Mesenchymal stem cell (in vitro differentiated cells and primary cell): ENCODE measurements around the gene PRR35.

ENCODE experiments used
- DNase-seq: peaks from one replicate; pipeline ENCODE4 v3.0.0-alpha.2; 2013
- H2AFZ ChIP-seq: one replicate; pipeline ENCODE4 v1.6.1; 2013; ENCODE audit warnings: low read depth, mild to moderate bottlenecking, control low read depth, inconsistent platforms, low read length, moderate library complexity
- H2AK5ac ChIP-seq: 2 replicates; pipeline ENCODE4 v1.6.1; 2013; ENCODE audit warnings: low read length, moderate library complexity, mild to moderate bottlenecking, inconsistent platforms; ENCODE audit not compliant: severe bottlenecking
- H2BK120ac ChIP-seq: one replicate; pipeline ENCODE4 v1.6.1; 2013; ENCODE audit warnings: low read depth, mild to moderate bottlenecking, inconsistent platforms, low read length, moderate library complexity
- H2BK12ac ChIP-seq, 2 experiments: one replicate each; pipeline ENCODE4 v1.6.1; 2013; ENCODE audit warnings: inconsistent platforms in 2 of 2, low read length in 2 of 2, mild to moderate bottlenecking in 2 of 2, moderate library complexity in 2 of 2, control low read depth in 1 of 2
- H2BK15ac ChIP-seq: one replicate; pipeline ENCODE4 v1.6.1; 2013; ENCODE audit warnings: mild to moderate bottlenecking, low read depth, inconsistent platforms; ENCODE audit not compliant: poor library complexity, severe bottlenecking
- H2BK5ac ChIP-seq: 2 replicates; pipeline ENCODE4 v1.6.1; 2013; ENCODE audit warnings: low read depth, mild to moderate bottlenecking, low read length, control low read depth, inconsistent platforms; ENCODE audit not compliant: poor library complexity, severe bottlenecking
- H3K14ac ChIP-seq, 2 experiments: one replicate each; pipeline ENCODE4 v1.6.1; 2013; ENCODE audit warnings: inconsistent platforms in 2 of 2, low read length in 2 of 2, control low read depth in 1 of 2, mild to moderate bottlenecking in 1 of 2, moderate library complexity in 1 of 2
- H3K18ac ChIP-seq, 2 experiments: one replicate each; pipeline ENCODE4 v1.6.1; 2013; ENCODE audit warnings: inconsistent platforms in 2 of 2, low read length in 2 of 2, control low read depth in 1 of 2, low read depth in 1 of 2, mild to moderate bottlenecking in 1 of 2
- H3K23ac ChIP-seq, 2 experiments: one replicate each; pipeline ENCODE4 v1.6.1; 2013; ENCODE audit warnings: inconsistent platforms in 2 of 2, low read length in 2 of 2, mild to moderate bottlenecking in 2 of 2, moderate library complexity in 2 of 2, control low read depth in 1 of 2
- H3K27ac ChIP-seq: 2 replicates; pipeline ENCODE4 v1.5.1; 2013; ENCODE audit warnings: mild to moderate bottlenecking, moderate library complexity, low read length, control low read depth, inconsistent platforms; ENCODE audit not compliant: poor library complexity, severe bottlenecking
- H3K27me3 ChIP-seq, 2 experiments: 2 replicates each; pipeline versions ENCODE4 v1.6.1 to v1.7.0; 2013; ENCODE audit warnings: low read length in 2 of 2, mild to moderate bottlenecking in 2 of 2, moderate library complexity in 2 of 2, control low read depth in 1 of 2, inconsistent platforms in 1 of 2; ENCODE audit not compliant: control insufficient read depth in 1 of 2, insufficient read depth in 1 of 2
- H3K36me3 ChIP-seq, 2 experiments: 2 replicates each; pipeline versions ENCODE4 v1.6.1 to v1.7.0; 2013; ENCODE audit warnings: low read length in 2 of 2, control low read depth in 1 of 2, inconsistent platforms in 1 of 2, low read depth in 1 of 2, mild to moderate bottlenecking in 1 of 2; ENCODE audit not compliant: insufficient read depth in 2 of 2, control insufficient read depth in 1 of 2
- H3K4ac ChIP-seq, 2 experiments: one replicate each; pipeline ENCODE4 v1.6.1; 2013; ENCODE audit warnings: inconsistent platforms in 2 of 2, low read length in 2 of 2, mild to moderate bottlenecking in 2 of 2, moderate library complexity in 2 of 2, control low read depth in 1 of 2, low read depth in 1 of 2
- H3K4me1 ChIP-seq: 2 replicates; pipeline ENCODE4 v1.6.1; 2013; ENCODE audit warnings: low read depth, low read length, control low read depth; ENCODE audit not compliant: control insufficient read depth, insufficient read depth
- H3K4me2 ChIP-seq: 2 replicates; pipeline ENCODE4 v1.6.1; 2013; ENCODE audit warnings: low read length, mild to moderate bottlenecking, inconsistent platforms; ENCODE audit not compliant: poor library complexity, severe bottlenecking
- H3K4me3 ChIP-seq, 2 experiments: 2 replicates each; pipeline versions ENCODE4 v1.5.1 to v1.7.0; 2013; ENCODE audit warnings: low read length in 2 of 2, mild to moderate bottlenecking in 2 of 2, control low read depth in 1 of 2, low read depth in 1 of 2; ENCODE audit not compliant: insufficient read depth in 1 of 2
- H3K79me1 ChIP-seq: replicated peaks from 2 replicates; pipeline ENCODE4 v1.6.1; 2013; ENCODE audit warnings: mild to moderate bottlenecking, control low read depth, low read length, inconsistent platforms; ENCODE audit not compliant: poor library complexity, severe bottlenecking
- H3K9ac ChIP-seq: 2 replicates; pipeline ENCODE4 v1.7.0; 2013; ENCODE audit warnings: mild to moderate bottlenecking, low read length, moderate library complexity
- H3K9me3 ChIP-seq: 2 replicates; pipeline ENCODE4 v1.7.0; 2013; ENCODE audit warnings: mild to moderate bottlenecking, low read length; ENCODE audit not compliant: control insufficient read depth
- H4K8ac ChIP-seq: one replicate; pipeline ENCODE4 v1.6.1; 2013; ENCODE audit warnings: inconsistent platforms, mild to moderate bottlenecking, low read length, moderate library complexity
- H4K91ac ChIP-seq: one replicate; pipeline ENCODE4 v1.6.1; 2013; ENCODE audit warnings: mild to moderate bottlenecking, low read length, inconsistent platforms
- WGBS: methylation state at CpG from one replicate; pipeline ENCODE4 v1.1.7; 2013; ENCODE audit warnings: mixed read lengths; 5-methylcytosine and 5-hydroxymethylcytosine counted together

PRR35 gene

GRCh38 chr16:608019-608418 lies 47.8 kb downstream of the PRR35 start:
- H3K4me3 ChIP-seq, result peak overlapping the region in 1 of 2 experiments; percentile 11
- H2BK15ac ChIP-seq, result no peak overlapping the region
- H3K18ac ChIP-seq, result no peak overlapping the region
- H4K91ac ChIP-seq, result no peak overlapping the region
- H2BK120ac ChIP-seq, result no peak overlapping the region
- H3K23ac ChIP-seq, result no peak overlapping the region
- WGBS, result 84% methylated on average over 8 of the region's 10 CpGs
- peaks cover 0 to 15% of the 10 kb centered on the region in 2 experiments for H3K36me3 ChIP-seq
- no peak overlapping the region for H3K4me2 ChIP-seq
- DNase-seq, result no peak
- H3K79me1 ChIP-seq, result peaks cover 43% of the 10 kb centered on the region
- no peak overlapping the region for H2BK5ac ChIP-seq
- no peaks in the 10 kb centered on the region for H3K27me3 ChIP-seq
- no peak overlapping the region for H2AK5ac ChIP-seq
- H3K9ac ChIP-seq, result no peak overlapping the region
- no peak overlapping the region for H3K14ac ChIP-seq
- peaks cover 8% of the 10 kb centered on the region for H3K4me1 ChIP-seq
- H2BK12ac ChIP-seq, result peak overlapping the region in 1 of 2 experiments; percentile 15
- H4K8ac ChIP-seq, result no peak overlapping the region
- no peak overlapping the region for H3K27ac ChIP-seq
- no peak overlapping the region for H3K4ac ChIP-seq
- no peak overlapping the region for H2AFZ ChIP-seq
- peaks cover 4% of the 10 kb centered on the region for H3K9me3 ChIP-seq

- WGBS, result 91% methylated on average over 12 of the region's 13 CpGs
- Histone ChIP-seq H2BK12ac (no peak overlapping the region), H3K36me3 (peaks cover 0 to 23% of the 10 kb centered on the region in 2 experiments), H3K27ac (no peak overlapping the region), H3K4me1 (peaks cover 10% of the 10 kb centered on the region), H3K9ac (no peak overlapping the region), H3K23ac (no peak overlapping the region), H3K4ac (no peak overlapping the region), H2BK5ac (no peak overlapping the region), H3K79me1 (peaks cover 40% of the 10 kb centered on the region), H4K91ac (no peak overlapping the region), H4K8ac (no peak overlapping the region), H2AFZ (no peak overlapping the region), H3K27me3 (no peaks in the 10 kb centered on the region), H3K4me2 (no peak overlapping the region), H3K4me3 (no peak overlapping the region), H3K14ac (no peak overlapping the region), H2AK5ac (no peak overlapping the region), H3K9me3 (peaks cover 4% of the 10 kb centered on the region), H2BK120ac (no peak overlapping the region), H3K18ac (no peak overlapping the region), H2BK15ac (no peak overlapping the region)
- no peak for DNase-seq
These were observed 49.1 kb downstream of the PRR35 start for GRCh38 chr16:609316-609715.

DNA sequence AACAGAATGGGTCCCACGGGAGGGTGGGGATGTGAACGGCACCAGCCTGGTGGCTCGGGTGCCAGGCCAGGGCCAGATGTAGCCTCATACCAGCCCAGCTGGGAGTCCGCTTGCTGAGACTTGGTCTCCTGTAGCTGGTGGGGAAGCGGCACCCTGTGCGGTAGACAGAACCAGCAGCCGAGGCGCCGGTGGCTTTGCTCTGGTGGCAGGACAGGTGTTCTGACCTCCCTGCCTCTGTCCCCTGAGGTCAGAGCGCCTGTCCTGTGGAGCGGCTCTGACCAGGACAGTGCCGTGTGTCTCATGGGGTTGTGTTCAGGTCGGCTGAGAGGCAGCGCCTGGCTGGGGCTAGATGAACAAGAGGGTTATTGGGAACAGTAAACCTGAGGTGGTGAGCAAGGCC lies 49.8 kb downstream of the PRR35 start:
- no peak overlapping the region for H2BK5ac ChIP-seq
- no peak overlapping the region for H3K9ac ChIP-seq
- H3K4ac ChIP-seq, result no peak overlapping the region
- no peak overlapping the region for H2BK15ac ChIP-seq
- no peaks in the 10 kb centered on the region for H3K27me3 ChIP-seq
- H3K27ac ChIP-seq, result no peak overlapping the region
- WGBS, result 97% methylated on average over 14 of the region's 14 CpGs
- H3K4me2 ChIP-seq, result no peak overlapping the region
- no peak overlapping the region for H3K18ac ChIP-seq
- no peak overlapping the region for H4K91ac ChIP-seq
- no peak overlapping the region for H2BK120ac ChIP-seq
- no peak overlapping the region for H3K23ac ChIP-seq
- H3K14ac ChIP-seq, result no peak overlapping the region
- H2AK5ac ChIP-seq, result no peak overlapping the region
- no peak overlapping the region for H2BK12ac ChIP-seq
- no peak for DNase-seq
- H3K4me1 ChIP-seq, result peaks cover 10% of the 10 kb centered on the region
- H4K8ac ChIP-seq, result no peak overlapping the region
- no peak overlapping the region for H3K4me3 ChIP-seq
- H2AFZ ChIP-seq, result no peak overlapping the region
- H3K9me3 ChIP-seq, result peaks cover 3% of the 10 kb centered on the region
- peaks cover 43% of the 10 kb centered on the region for H3K79me1 ChIP-seq
- peaks cover 0 to 26% of the 10 kb centered on the region in 2 experiments for H3K36me3 ChIP-seq

GRCh38 chr16:610513-611381 lies 50.6 kb downstream of the PRR35 start:
- peak overlapping the region; percentile 40 for H3K9ac ChIP-seq
- H3K9me3 ChIP-seq, result no peaks in the 10 kb centered on the region
- no peak overlapping the region for H3K14ac ChIP-seq
- H2BK120ac ChIP-seq, result no peak overlapping the region
- no peak overlapping the region for H4K91ac ChIP-seq
- H4K8ac ChIP-seq, result no peak overlapping the region
- H3K27ac ChIP-seq, result no peak overlapping the region
- H3K18ac ChIP-seq, result no peak overlapping the region
- H2BK12ac ChIP-seq, result no peak overlapping the region
- DNase-seq, result no peak
- H3K36me3 ChIP-seq, result peaks cover 0 to 21% of the 10 kb centered on the region in 2 experiments
- peaks cover 40% of the 10 kb centered on the region for H3K79me1 ChIP-seq
- H2AFZ ChIP-seq, result no peak overlapping the region
- H3K23ac ChIP-seq, result no peak overlapping the region
- no peaks in the 10 kb centered on the region for H3K27me3 ChIP-seq
- H2BK15ac ChIP-seq, result no peak overlapping the region
- H2AK5ac ChIP-seq, result no peak overlapping the region
- WGBS, result 88% methylated on average over 27 of the region's 28 CpGs
- peaks cover 12% of the 10 kb centered on the region for H3K4me1 ChIP-seq
- H2BK5ac ChIP-seq, result no peak overlapping the region
- H3K4ac ChIP-seq, result no peak overlapping the region
- H3K4me2 ChIP-seq, result no peak overlapping the region
- H3K4me3 ChIP-seq, result no peak overlapping the region
